Fibroblast of villous mesenchyme (primary cell): Measurements from ENCODE around the gene TTC28. TPM values are rescaled to one million over a fixed set of nuclear protein-coding genes. Genes with fewer than 3 reads are reported as not detected.
A peak's percentile ranks its signal among the peaks of the same experiment; 100 is the strongest.

Source experiments
- DNase-seq: peaks from one replicate; pipeline ENCODE4 v3.0.0-alpha.2; 2010; ENCODE audit warnings: low read depth
- H3K4me3 ChIP-seq: 2 replicates; pipeline ENCODE4 v1.5.1; 2011; ENCODE audit warnings: low read depth, mild to moderate bottlenecking, low read length
- total RNA-seq: library from RNA; depleted of rRNA; stranded (reverse); fragments of >200 nt; gene quantifications from 2 replicates; pipeline ENCODE4 v1.2.3, GENCODE V29; 2012
- TF ChIP-seq, protein P1 (sequence below): IDR thresholded peaks from 2 replicates; pipeline ENCODE4 v1.5.1; 2012; ENCODE audit warnings: low read depth, mild to moderate bottlenecking, low read length; ENCODE audit not compliant: insufficient read depth

TTC28 gene
- total RNA-seq, 1 donor = 23.3 TPM

DNA sequence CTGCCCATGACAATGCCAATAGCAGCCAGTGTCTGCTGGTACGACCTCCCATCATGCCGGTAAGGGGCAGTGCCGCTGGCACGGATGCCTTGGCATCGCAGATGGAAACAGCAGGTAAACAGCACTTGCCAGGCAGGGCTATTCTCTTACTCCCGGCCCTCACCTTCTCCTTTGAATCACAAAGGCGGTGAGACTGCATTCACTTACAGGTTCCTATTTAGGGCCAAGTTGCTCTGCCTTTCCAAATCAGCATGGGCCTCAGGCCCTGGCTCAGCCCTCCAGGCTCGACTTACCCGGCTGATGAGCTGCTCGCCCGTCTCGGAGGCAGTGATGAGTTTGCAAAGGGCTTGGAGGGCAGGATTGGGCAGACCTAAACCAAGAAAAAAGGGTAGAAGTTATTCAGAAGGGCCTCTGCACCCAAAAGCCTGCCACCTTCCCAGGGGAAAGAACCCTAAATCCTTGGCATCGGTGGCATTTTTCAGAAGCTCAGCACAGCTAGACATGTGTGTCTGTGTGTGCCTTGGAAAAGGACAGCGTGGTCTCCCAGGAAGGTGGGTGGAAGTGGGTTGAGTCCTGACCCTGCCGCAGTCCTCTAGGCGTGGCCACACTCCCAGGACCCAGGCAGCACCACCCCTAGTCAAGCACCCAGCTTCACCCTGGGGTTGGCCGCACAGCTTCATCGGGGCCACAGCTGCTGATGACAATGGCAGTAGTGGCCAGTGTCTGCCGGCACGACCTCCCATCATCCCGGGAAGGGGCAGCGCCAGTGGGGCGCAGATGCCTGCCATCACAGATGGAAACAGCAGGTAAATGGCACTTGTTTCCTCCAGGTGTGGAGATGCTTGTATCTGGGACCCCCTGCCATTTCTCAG lies 687.1 kb downstream of the TTC28 start:
- DNase-seq = no peak
- TF ChIP-seq, protein P1, sequence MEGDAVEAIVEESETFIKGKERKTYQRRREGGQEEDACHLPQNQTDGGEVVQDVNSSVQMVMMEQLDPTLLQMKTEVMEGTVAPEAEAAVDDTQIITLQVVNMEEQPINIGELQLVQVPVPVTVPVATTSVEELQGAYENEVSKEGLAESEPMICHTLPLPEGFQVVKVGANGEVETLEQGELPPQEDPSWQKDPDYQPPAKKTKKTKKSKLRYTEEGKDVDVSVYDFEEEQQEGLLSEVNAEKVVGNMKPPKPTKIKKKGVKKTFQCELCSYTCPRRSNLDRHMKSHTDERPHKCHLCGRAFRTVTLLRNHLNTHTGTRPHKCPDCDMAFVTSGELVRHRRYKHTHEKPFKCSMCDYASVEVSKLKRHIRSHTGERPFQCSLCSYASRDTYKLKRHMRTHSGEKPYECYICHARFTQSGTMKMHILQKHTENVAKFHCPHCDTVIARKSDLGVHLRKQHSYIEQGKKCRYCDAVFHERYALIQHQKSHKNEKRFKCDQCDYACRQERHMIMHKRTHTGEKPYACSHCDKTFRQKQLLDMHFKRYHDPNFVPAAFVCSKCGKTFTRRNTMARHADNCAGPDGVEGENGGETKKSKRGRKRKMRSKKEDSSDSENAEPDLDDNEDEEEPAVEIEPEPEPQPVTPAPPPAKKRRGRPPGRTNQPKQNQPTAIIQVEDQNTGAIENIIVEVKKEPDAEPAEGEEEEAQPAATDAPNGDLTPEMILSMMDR = no peak
- H3K4me3 ChIP-seq = no peak overlapping the region

GRCh38 chr22:27991586-27992293 lies 687.9 kb downstream of the TTC28 start:
- DNase-seq = no peak
- TF ChIP-seq, protein P1 = no peak
- H3K4me3 ChIP-seq = no peak overlapping the region

DNA sequence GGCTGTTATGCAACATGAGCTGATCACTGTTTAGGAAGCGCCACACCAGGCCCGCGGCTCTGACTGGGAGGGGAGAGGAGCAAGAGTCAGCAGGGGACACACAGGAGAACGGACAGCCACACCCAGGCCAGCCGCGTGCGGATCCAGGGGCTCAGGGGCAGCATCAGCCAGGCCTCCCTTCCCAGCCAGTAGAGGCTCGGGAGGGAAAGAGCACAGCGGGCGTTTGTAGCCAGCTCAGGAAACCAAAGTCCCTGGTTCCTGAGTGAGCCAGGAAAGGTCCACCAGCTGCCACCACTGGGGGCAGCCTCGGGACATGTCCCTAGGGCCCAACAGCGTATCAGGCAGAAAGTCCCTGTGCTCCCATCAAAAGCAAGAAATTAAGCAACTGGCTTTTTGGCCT lies 688.8 kb downstream of the TTC28 start:
- peak; percentile 56 for DNase-seq
- TF ChIP-seq, protein P1 = peak; percentile 75

DNA sequence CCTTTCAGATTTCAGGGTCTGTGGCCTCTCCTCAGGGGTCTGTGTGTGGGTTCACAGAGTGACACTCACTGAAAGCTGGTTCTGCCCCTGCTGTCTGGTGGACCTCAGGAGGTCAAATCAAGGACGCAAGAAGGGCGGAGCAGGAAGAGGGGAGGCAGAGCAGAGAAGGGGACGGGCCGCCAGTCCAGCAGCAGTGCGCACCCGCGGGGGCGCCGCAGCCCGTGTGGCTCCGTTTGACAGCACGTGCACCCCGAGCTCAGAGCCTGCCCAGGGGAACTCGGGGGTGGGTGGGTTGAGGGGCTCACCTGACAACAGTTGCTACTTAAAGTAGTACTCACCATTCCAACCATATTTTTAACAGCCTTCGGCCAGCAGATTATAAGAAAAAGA lies 689.2 kb downstream of the TTC28 start:
- TF ChIP-seq, protein P1 = no peak
- no peak overlapping the region for H3K4me3 ChIP-seq
- DNase-seq = no peak

More for the DNA sequence above, 688.8 kb downstream of the TTC28 start:
- H3K4me3 ChIP-seq = no peak overlapping the region

DNA sequence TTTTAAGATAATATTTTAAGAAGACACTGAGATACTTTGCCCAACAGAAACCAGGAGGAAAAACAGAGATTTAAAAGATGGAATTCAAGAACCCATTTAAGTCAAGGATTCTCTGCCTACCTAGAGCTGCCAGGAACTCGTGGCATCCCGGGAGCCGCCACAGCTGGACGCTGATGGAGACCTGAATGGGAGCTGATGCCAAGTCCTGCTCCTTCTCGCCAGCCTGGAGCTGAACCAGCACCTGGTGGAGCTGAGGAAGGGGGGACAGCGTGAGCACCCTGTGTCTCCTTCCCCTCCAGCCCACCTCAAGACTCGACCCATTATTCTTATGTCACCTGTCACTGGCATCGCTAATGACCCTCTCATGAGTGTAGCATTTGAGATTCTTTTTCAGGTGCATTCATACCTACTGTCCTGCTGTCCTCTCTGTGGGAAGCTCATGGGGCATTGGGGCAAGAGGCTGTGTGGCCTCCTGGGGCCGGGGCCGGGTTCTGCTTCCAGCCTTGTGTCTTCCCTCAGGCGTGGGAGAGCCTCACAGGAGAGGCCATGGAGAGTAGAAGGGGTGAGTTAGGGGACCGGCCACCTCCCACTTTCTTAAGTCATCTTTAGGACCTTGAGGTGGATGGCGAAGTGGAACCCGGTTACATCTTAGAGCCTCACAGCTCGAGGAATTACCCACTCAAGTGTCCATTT lies 689.7 kb downstream of the TTC28 start:
- TF ChIP-seq, protein P1 = no peak
- no peak for DNase-seq

DNA sequence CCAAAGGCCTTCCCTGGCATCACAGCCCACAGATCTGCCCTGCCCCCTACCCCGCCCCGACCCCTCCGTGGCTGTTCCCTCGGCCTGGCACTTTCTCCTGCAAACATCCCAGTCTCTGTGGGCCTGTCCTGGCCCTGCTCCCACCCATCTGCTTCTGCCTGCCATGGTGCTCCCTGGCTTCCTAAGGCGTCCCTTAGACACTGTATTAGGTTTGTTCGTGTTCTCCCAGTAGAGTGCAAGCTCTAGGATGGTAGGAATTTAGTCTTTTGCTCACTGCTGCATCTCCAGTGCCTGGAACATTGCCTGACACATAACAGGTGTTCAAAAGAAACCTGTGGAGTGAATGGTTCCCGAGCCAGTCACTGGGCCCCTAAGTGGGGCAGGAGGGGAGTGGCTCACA lies 690.9 kb downstream of the TTC28 start:
- TF ChIP-seq, protein P1 = no peak

More for the DNA sequence above, 689.7 kb downstream of the TTC28 start:
- H3K4me3 ChIP-seq = no peak overlapping the region

More for the DNA sequence above, 690.9 kb downstream of the TTC28 start:
- DNase-seq = no peak
- no peak overlapping the region for H3K4me3 ChIP-seq
